ENCODE measurements around the gene TRAM2. TPM values are rescaled to one million over a fixed set of nuclear protein-coding genes. Genes with fewer than 3 reads are reported as not detected.
A peak's percentile ranks its signal among the peaks of the same experiment; 100 is the strongest.

The TRAM2 gene
- total RNA-seq, 1 experiment from 2014 or later = 12.8 TPM

DNA sequence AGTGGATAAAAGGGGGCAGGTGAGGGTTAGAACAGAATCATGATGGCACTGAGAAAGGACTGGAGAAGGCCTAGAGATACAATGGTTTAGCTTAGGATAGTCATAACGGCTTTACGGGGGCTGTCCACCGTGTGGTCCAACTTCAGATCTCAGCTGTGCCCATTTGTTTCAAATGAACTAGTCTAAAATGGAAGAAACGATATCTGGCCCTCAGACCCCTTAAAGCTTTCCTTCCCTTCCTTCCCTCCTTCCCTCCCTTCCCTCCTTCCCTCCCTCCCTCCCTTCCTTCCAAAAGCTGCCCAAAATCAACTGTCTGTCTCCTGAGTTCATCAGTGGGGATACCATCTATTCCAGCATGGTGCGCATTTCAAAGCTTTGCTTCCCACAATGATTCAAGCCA lies 27.9 kb downstream of the TRAM2 start:
- peaks cover 72% of the 10 kb centered on the region for H3K4me1 Mint-ChIP-seq (ENCODE audit: low read depth, unreplicated experiment)
- no peaks in the 10 kb centered on the region for H3K36me3 Mint-ChIP-seq (ENCODE audit: insufficient read depth, unreplicated experiment)
- H3K27ac Mint-ChIP-seq (ENCODE audit: unreplicated experiment) = no peak overlapping the region
- BruUV-seq (replicated peaks) = no TSS peak
- no peak overlapping the region for H3K4me3 Mint-ChIP-seq (ENCODE audit: low read depth, unreplicated experiment)
- intact Hi-C loops (cut with micrococcal nuclease; ENCODE audit: unreplicated experiment) = no loop called here
- CTCF ChIA-PET = interaction anchor here (0.6 to 0.7 kb wide), 2 partner anchors 14 to 248 kb away, joined by 4 to 6 read pairs; no protein-coding TSS in a partner anchor
- H3K27me3 Mint-ChIP-seq (ENCODE audit: unreplicated experiment) = no peaks in the 10 kb centered on the region
- no peak for TF ChIP-seq CTCF (IDR thresholded peaks at IDR 0.05; ENCODE audit: unreplicated experiment)
- no peak for DNase-seq
- no peaks in the 10 kb centered on the region for H3K9me3 Mint-ChIP-seq (ENCODE audit: low read depth, unreplicated experiment)

DNA sequence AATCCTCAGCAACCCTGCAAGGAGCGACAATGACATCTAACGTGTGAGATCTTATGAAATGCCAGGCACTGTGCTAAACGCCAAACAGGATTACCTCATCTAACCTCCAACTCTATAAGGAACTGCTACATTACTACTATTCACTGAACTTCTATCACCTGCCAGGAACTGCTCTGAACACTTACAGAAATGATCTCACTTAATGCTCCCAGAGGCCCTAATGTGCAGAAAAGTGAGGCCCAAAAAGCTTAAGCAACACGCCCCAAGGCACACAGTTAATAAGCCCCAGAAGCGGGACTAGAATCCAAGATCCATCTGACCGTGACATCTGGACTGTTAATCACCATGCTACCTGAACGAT lies 28.5 kb downstream of the TRAM2 start:
- intact Hi-C loops (cut with micrococcal nuclease; ENCODE audit: unreplicated experiment) = no loop called here
- H3K27me3 Mint-ChIP-seq (ENCODE audit: unreplicated experiment) = no peaks in the 10 kb centered on the region
- CTCF ChIA-PET = no interaction called here

GRCh38 chr6:52547647-52548352 lies 29.1 kb downstream of the TRAM2 start:
- CTCF ChIA-PET = no interaction called here

More for the DNA sequence above, 28.5 kb downstream of the TRAM2 start:
- DNase-seq = no peak
- H3K9me3 Mint-ChIP-seq (ENCODE audit: low read depth, unreplicated experiment) = no peaks in the 10 kb centered on the region
- H3K4me1 Mint-ChIP-seq (ENCODE audit: low read depth, unreplicated experiment) = peaks cover 73% of the 10 kb centered on the region
- no peak overlapping the region for H3K27ac Mint-ChIP-seq (ENCODE audit: unreplicated experiment)
- no TSS peak for BruUV-seq (replicated peaks)
- H3K36me3 Mint-ChIP-seq (ENCODE audit: insufficient read depth, unreplicated experiment) = no peaks in the 10 kb centered on the region
- no peak for TF ChIP-seq CTCF (IDR thresholded peaks at IDR 0.05; ENCODE audit: unreplicated experiment)
- no peak overlapping the region for H3K4me3 Mint-ChIP-seq (ENCODE audit: low read depth, unreplicated experiment)

DNA sequence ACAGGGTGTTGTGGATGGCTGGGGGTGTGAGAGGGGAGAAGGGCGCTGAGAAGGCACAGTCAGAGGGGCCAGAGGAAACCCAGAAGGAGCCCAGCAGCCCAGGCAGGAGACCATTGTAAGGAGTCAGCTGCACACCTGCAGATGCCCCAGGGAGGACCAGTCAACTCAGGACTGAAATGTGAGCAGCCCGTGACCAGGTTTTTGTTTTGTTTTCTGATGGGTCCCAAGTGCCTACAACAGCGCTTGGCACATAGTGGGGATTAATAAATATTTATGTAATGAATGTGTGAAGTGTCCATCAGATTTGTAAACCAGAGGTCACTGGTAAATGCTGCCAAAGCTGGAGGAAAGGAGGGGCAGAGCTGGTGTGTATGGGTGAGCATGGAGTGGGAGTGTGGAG lies 30.2 kb downstream of the TRAM2 start:
- BruUV-seq (replicated peaks) = no TSS peak
- CTCF ChIA-PET = no interaction called here
- H3K36me3 Mint-ChIP-seq (ENCODE audit: insufficient read depth, unreplicated experiment) = no peaks in the 10 kb centered on the region
- TF ChIP-seq CTCF (IDR thresholded peaks at IDR 0.05; ENCODE audit: unreplicated experiment) = no peak
- intact Hi-C loops (cut with micrococcal nuclease; ENCODE audit: unreplicated experiment) = no loop called here
- H3K27ac Mint-ChIP-seq (ENCODE audit: unreplicated experiment) = no peak overlapping the region
- H3K4me3 Mint-ChIP-seq (ENCODE audit: low read depth, unreplicated experiment) = no peak overlapping the region
- no peaks in the 10 kb centered on the region for H3K27me3 Mint-ChIP-seq (ENCODE audit: unreplicated experiment)
- peaks cover 62% of the 10 kb centered on the region for H3K4me1 Mint-ChIP-seq (ENCODE audit: low read depth, unreplicated experiment)
- no peak for DNase-seq
- H3K9me3 Mint-ChIP-seq (ENCODE audit: low read depth, unreplicated experiment) = no peaks in the 10 kb centered on the region

More at GRCh38 chr6:52547647-52548352, 29.1 kb downstream of the TRAM2 start:
- BruUV-seq (replicated peaks) = no TSS peak
- DNase-seq = peak; percentile 60
- no peaks in the 10 kb centered on the region for H3K9me3 Mint-ChIP-seq (ENCODE audit: low read depth, unreplicated experiment)
- H3K4me1 Mint-ChIP-seq (ENCODE audit: low read depth, unreplicated experiment) = peaks cover 73% of the 10 kb centered on the region
- H3K27ac Mint-ChIP-seq (ENCODE audit: unreplicated experiment) = no peak overlapping the region
- intact Hi-C loops (cut with micrococcal nuclease; ENCODE audit: unreplicated experiment) = no loop called here
- TF ChIP-seq CTCF (IDR thresholded peaks at IDR 0.05; ENCODE audit: unreplicated experiment) = no peak
- H3K4me3 Mint-ChIP-seq (ENCODE audit: low read depth, unreplicated experiment) = no peak overlapping the region
- H3K27me3 Mint-ChIP-seq (ENCODE audit: unreplicated experiment) = no peaks in the 10 kb centered on the region
- no peaks in the 10 kb centered on the region for H3K36me3 Mint-ChIP-seq (ENCODE audit: insufficient read depth, unreplicated experiment)

All from Calu3 (cell line).